VCaP (cell line): Measurements from ENCODE around the gene CCDC154.

ENCODE experiments used
- H3K27ac ChIP-seq: fragments of 450-650 bp; 2 replicates; pipeline ENCODE4 v1.5.1; 2017
- CTCF ChIP-seq: fragments of 450-650 bp; conservative IDR thresholded peaks from 2 replicates; pipeline ENCODE4 v1.5.1; 2017; ENCODE audit warnings: mild to moderate bottlenecking, moderate library complexity

Gene CCDC154

GRCh38 chr16:1464196-1464893, 20.0 kb upstream of the CCDC154 start:
- H3K27ac ChIP-seq, result no peak overlapping the region
- no peak for TF ChIP-seq CTCF

DNA sequence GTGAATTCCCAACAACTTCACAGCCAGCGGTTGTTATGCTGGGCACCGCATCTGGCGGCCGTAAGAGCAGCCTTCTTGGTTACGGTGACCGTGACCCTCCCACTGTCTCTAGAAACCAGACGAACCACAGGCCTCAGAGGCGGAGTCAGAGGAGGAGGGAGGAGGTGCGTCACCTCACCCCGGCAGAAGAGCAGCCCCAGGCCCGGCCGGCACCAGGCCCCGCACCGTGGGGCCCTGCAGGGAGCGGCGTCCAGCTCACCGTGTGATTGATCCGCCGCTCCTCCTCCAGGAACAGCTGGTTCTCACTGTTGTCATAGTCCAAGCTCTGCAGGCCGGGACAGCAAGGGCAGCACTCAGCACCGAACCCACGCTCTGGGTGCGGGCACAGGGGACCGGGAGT, 16.8 kb upstream of the CCDC154 start:
- no peak overlapping the region for H3K27ac ChIP-seq
- no peak for TF ChIP-seq CTCF

- H3K27ac ChIP-seq, result no peak overlapping the region
- no peak for TF ChIP-seq CTCF
Measured at GRCh38 chr16:1460602-1461138, 16.3 kb upstream of the CCDC154 start.

GRCh38 chr16:1459967-1460366, 15.6 kb upstream of the CCDC154 start:
- H3K27ac ChIP-seq, result no peak overlapping the region
- no peak for TF ChIP-seq CTCF

- no peak for TF ChIP-seq CTCF
- no peak overlapping the region for H3K27ac ChIP-seq
Measured at GRCh38 chr16:1458977-1459341, 14.6 kb upstream of the CCDC154 start.

DNA sequence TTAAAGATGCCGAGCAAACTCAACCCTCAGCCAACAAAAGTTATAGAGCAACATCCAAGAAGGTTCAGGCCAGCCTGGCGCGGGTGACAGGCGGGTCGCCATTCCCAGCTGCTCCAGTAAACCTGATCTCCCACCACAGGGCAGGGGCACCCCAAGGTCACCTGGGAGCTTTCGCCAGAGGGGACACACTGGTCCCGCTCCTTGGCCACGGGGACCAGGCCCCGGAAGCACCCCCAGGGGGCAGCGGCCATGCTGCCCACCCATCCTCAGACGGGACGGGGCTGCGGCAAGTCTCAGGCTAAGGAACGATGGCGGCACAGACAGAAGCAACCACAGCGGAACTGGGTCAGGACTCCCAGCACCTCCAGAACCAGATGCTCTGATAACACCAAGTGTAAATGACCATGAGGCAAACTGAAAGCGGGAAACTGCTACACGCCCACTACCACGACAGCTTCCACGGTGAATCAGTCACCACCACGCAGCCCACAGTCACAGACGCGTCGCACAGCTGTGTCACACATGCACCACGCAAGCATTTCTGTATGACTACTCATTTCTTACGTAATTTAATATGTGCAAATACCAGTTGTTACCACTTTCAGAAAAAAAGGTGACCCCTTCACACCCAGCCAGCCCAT, 14.1 kb upstream of the CCDC154 start:
- TF ChIP-seq CTCF, result no peak

GRCh38 chr16:1457489-1458245, 13.3 kb upstream of the CCDC154 start:
- H3K27ac ChIP-seq, result no peak overlapping the region

More for the DNA sequence above, 14.1 kb upstream of the CCDC154 start:
- H3K27ac ChIP-seq, result no peak overlapping the region

More at GRCh38 chr16:1457489-1458245, 13.3 kb upstream of the CCDC154 start:
- no peak for TF ChIP-seq CTCF
